Mammary epithelial cell (primary cell): Measurements from ENCODE around the gene WDR70.

ENCODE experiments used
- CTCF ChIP-seq, 2 donors: IDR thresholded peaks in 1 of 2; conservative IDR thresholded peaks in 1 of 2; 2 replicates each; pipeline ENCODE4 v1.5.1; 2011 to 2012; ENCODE audit warnings: inconsistent platforms in 2 of 2, low read length in 2 of 2, mild to moderate bottlenecking in 2 of 2, control low read depth in 1 of 2, low read depth in 1 of 2; ENCODE audit not compliant: insufficient read depth in 1 of 2; ENCODE audit errors: extremely low read depth in 1 of 2
- EZH2 ChIP-seq: IDR thresholded peaks from 2 replicates; pipeline ENCODE4 v1.6.1; 2012; ENCODE audit warnings: low read length, inconsistent platforms, borderline replicate concordance

- TF ChIP-seq CTCF (conservative IDR thresholded peaks at IDR 0.05 in 1 of 2, IDR thresholded peaks at IDR 0.05 in 1 of 2; ENCODE audit: extremely low read depth in 1 of 2, insufficient read depth in 1 of 2, low read depth in 1 of 2, low read length in 2 of 2) (no peak), EZH2 (no peak)
Observed at GRCh38 chr5:37436146-37436934, 57.2 kb downstream of the WDR70 start.
